ENCODE data around the gene SLC6A17. TPM values are rescaled to one million over a fixed set of nuclear protein-coding genes. Genes with fewer than 3 reads are reported as not detected.

The SLC6A17 gene
- total RNA-seq, 1 donor, result under 0.01 TPM

GRCh38 chr1:110235181-110235833 lies 85.0 kb downstream of the SLC6A17 start:
- H3K4me3 ChIP-seq (ENCODE audit: low read depth, low read length), result no peak overlapping the region
- no peak for TF ChIP-seq CTCF (IDR thresholded peaks at IDR 0.05; ENCODE audit: insufficient read depth, low read depth, low read length)
- DNase-seq (ENCODE audit: low read depth), result no peak

- no peak overlapping the region for H3K4me3 ChIP-seq (ENCODE audit: low read depth, low read length)
- peak; percentile 73 for DNase-seq (ENCODE audit: low read depth)
- no peak for TF ChIP-seq CTCF (IDR thresholded peaks at IDR 0.05; ENCODE audit: insufficient read depth, low read depth, low read length)
Observed at GRCh38 chr1:110235834-110236682, 85.8 kb downstream of the SLC6A17 start.

- DNase-seq (ENCODE audit: low read depth), result peak; percentile 48
- no peak for TF ChIP-seq CTCF (IDR thresholded peaks at IDR 0.05; ENCODE audit: insufficient read depth, low read depth, low read length)
- H3K4me3 ChIP-seq (ENCODE audit: low read depth, low read length), result no peak overlapping the region
Observed at GRCh38 chr1:110237386-110238152, 87.3 kb downstream of the SLC6A17 start.

- no peak overlapping the region for H3K4me3 ChIP-seq (ENCODE audit: low read depth, low read length)
- no peak for DNase-seq (ENCODE audit: low read depth)
- no peak for TF ChIP-seq CTCF (IDR thresholded peaks at IDR 0.05; ENCODE audit: insufficient read depth, low read depth, low read length)
Observed at GRCh38 chr1:110239441-110240430, 89.4 kb downstream of the SLC6A17 start.

GRCh38 chr1:110240476-110241210 lies 90.3 kb downstream of the SLC6A17 start:
- no peak for DNase-seq (ENCODE audit: low read depth)
- TF ChIP-seq CTCF (IDR thresholded peaks at IDR 0.05; ENCODE audit: insufficient read depth, low read depth, low read length), result no peak
- no peak overlapping the region for H3K4me3 ChIP-seq (ENCODE audit: low read depth, low read length)

All from fibroblast of villous mesenchyme (primary cell).